Femur (tissue), 1 donor: ENCODE results near the gene KRTAP10-10.
"Not testable (repeated sequence)": the region's sequence is repeated elsewhere in the genome, so short reads cannot be mapped to it uniquely, and the experiment has no call there.

Source experiments
- DNase-seq: peaks from one replicate; pipeline ENCODE4 v3.0.0-alpha.2; 2017

Gene KRTAP10-10

DNA sequence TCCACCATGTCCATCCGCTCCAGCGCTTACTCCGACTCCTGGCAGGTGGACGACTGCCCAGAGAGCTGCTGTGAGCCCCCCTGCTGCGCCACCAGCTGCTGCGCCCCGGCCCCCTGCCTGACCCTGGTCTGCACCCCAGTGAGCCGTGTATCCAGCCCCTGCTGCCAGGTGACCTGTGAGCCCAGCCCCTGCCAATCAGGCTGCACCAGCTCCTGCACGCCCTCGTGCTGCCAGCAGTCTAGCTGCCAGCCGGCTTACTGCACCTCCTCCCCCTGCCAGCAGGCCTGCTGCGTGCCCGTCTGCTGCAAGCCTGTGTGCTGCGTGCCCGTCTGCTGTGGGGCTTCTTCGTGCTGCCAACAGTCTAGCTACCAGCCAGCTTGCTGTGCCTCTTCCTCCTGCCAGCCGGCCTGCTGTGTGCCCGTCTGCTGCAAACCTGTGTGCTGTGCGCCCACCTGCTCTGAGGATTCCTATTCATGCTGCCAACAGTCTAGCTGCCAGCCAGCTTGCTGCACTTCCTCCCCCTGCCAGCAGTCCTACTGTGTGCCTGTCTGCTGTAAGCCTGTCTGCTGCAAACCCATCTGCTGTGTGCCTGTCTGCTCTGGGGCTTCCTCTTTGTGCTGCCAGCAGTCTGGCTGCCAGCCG is 9.9 kb upstream of the KRTAP10-10 start:
- DNase-seq: not testable (repeated sequence)

DNA sequence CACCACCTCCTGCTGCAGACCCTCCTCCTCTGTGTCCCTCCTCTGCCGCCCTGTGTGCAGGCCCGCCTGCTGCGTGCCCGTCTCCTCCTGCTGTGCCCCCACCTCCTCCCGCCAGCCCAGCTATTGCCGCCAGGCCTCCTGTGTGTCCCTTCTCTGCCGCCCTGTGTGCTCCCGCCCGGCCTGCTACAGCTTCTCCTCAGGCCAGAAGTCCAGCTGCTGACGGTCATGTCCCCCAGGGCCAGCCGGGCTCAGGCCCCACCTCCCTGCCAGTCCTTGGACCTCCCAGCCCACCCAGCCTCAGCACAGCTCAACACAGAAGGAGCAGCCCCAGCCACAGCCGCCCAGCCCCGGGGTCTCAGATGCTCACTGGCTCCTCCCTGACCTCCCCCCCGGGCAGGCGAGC is 9.3 kb upstream of the KRTAP10-10 start:
- DNase-seq: not testable (repeated sequence)

DNA sequence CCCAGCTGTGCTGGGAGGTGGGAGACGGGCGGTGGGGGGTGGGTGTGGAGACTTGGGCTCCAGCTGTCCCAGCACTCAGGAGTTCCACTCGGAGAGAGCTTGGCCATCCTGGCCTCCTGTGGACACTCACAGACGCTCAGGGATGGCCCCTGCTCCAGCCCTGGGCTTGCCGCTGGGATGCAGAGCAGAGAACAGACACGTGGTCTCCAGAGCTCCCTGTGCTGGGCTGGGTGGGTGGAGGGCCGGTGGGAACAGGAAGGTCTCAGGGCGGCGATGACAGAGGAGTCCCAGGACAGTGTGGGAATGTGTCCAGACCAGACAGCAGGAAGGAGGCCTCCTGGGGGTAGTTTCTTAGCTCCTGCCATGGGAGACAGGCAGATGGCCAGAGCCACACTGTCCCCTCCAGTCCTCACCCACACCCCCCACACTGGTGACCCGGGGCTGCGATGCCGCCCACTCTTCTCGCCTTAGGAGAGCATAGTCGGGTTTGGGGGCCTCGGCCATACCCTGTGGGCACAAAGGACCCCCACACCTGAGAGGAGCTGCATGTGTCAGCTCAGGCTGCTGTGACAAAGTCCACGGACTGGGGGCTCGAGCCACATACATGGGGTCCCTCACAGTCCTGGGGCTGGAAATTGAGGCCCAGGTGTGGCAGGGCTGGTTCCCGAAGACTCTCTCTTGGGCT is 8.3 kb upstream of the KRTAP10-10 start:
- no peak for DNase-seq

DNA sequence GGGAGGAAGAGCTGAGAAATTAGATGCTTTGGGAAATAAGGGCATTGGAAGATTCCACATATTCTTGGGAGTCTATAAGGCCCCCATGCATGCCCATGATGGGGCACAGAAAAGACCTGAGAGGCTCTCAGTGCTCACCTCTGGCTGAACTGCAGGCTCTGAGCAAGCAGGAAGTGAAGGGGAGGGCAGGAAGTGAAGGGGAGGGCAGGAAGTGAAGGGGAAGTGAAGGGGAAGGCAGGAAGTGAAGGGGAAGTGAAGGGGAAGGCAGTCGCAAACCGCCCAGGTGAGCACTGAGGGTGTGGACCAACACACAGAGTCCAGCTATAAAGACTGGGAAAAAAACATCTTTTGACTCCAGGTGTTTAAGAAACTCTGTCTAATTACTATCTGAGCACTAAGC is 6.7 kb upstream of the KRTAP10-10 start:
- DNase-seq: no peak

DNA sequence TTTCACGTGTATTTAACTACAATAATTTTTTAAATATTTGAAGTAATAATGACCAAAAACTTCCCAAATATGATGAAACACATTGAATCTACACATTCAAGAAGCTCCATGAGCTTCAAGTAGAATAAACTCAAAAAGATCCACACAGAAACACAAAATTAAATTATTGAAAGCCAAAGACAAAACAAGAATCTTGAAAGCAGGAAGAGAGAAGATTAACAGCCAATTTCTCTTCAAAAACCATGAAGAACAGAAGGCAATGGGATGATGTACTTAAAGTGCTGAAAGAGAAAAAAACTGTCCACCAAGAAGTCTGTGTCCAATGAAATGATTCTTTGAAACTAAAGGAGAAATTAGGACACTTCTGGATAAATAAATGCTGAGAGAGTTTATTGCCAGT is 5.1 kb upstream of the KRTAP10-10 start:
- DNase-seq: no peak

DNA sequence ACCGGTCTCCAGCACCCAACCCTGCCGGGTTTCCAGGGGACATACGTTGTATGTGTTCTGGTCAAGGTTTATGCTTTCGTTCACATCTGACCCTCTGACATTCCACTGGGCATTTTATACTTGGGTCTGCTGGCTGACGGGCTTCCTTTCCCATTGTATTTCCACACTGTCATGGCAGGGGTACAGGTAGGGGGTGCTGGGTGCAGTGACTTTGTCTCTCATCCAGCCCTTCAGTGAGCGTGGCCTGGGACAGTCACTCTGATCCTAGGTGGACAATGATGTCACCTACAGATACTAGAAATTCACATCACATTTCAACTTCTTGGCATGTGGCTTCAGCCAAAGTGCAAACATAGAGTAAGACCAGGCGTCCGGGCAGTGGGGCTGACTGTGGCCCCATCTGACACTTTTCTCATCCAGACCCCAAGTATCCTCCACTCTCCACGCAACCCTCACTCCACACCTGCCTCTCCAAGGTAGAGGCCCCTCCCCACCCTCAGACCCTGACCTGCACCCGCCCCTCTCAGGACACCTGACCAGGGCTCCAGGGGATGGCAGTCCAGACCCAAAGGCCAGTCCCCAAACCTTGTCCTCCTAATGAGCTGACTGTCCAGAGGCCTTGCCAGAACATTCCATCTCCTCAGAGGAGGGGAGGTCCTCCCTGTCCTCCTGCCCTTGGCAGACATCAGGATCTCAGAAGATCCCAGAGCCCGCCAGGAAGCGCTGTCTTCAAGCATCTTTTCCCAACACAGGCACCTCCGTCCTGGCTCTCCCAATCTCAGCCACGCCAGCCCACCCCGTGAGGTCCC is 743 bp upstream of the KRTAP10-10 start:
- no peak for DNase-seq

DNA sequence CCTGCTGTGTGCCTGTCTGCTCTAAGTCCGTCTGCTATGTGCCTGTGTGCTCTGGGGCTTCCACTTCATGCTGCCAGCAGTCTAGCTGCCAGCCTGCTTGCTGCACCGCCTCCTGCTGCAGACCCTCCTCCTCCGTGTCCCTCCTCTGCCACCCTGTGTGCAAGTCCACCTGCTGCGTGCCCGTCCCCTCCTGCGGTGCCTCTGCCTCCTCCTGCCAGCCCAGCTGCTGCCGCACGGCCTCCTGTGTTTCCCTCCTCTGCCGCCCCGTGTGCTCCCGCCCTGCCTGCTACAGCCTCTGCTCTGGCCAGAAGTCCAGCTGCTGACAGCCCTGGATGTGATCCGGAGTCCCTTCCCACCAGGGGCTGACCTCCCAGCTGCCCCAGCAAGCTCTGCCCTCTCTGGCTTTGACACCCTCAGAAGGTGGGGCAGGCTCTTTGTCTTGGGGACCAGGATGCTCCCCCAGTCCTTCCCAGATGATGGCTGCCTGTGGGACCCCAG is 744 bp downstream of the KRTAP10-10 start:
- not testable (repeated sequence) for DNase-seq

DNA sequence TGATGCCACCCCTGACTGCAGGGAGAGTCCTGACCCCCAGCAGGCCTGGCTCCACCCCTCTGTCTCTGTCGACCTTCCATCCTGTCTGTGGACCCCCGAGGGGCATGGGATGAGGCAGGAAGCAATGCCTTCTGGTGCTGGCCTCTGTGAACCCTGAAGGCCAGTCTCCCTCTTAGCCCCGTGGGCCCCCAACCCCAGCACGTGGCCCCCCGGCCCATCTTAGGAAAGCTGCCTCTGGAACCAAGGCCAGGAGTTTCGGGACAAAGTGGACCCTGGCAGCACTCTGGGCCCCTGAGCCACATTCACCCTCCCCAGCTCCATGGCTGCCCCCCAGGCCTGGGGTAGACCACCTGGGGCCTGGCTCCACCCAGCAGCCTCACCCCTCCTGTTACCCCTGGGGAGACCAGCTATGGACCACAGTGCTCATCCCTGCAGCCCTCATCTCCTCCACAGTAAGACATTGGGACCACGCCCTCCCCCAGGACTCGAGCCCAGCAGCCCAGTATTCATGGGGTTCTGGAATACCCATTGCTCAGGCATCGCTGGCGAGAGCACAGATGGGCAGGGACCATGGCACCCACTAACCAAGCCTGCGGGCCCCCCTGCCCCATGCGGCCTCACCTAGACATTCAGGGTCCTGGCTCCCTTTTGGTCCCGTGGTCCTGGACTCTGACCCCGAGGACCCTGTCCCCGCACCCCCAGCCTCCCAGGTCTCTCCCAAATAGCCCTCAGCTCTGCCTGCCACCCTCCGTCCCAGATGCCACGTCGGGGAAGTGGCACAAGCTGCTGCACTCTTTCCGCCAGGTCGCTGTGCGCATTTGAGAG is 1.6 kb downstream of the KRTAP10-10 start:
- not testable (repeated sequence) for DNase-seq

DNA sequence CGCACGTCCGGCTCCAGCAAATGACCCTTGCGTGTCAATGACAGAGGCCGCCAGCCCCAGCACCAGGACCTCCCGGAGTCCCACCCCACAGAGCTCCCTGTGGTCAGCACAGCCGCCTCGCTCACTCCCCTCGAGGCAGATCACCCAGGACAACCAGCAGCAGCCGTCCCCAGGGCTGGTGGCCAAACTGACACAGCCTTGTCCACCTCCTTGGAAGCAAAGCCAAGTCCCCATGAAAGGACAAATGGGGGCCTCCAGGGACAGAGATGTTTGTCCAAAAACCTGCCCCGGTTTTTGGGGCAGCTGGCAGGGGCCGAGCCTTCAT is 2.1 kb downstream of the KRTAP10-10 start:
- no peak for DNase-seq

DNA sequence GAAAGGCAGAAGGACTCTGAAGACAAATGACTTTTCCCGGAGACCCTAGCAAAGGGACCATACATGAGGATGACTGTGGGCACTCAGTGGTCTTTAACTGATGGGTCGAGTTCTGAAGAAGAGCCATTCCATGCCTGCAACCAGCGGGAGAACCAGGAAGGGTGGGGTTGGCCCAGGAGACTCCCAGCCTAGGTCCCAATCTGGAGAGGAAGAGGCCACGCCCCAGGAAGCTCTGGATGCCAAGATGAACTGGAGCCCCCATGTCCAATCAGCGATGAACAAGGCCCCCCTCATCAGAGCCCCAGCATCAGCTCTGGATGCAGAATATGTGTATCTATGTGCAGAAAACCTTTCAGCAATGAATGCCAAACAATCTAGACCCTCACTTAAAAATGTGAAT is 3.6 kb downstream of the KRTAP10-10 start:
- DNase-seq: no peak

DNA sequence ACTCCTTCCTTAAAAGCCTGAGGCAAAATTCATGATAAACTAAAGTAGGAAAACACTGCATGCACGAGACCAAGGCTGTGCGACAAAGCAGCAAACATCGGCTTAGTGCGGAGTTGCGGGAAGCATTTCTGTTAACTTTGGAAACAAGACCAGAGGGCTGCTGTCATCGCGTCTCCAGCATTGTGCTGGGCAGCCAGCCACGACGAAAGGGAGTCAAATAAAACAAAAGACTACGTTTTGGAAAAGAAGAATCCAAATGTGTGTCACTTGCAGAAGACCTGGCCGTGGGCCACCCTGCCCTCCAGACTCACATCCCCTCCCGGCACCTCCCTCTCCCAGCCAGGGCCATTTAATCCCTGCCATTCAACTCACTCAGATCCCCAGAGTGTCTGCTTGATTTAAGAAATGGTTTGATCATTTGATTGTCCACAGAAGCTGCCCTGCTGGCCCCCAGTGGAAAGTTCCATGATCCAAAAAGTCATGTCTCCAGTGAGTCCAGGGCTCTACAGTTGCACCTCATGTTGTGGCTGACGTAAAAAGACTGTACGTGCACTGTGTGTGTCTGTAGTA is 6.7 kb downstream of the KRTAP10-10 start:
- no peak for DNase-seq

DNA sequence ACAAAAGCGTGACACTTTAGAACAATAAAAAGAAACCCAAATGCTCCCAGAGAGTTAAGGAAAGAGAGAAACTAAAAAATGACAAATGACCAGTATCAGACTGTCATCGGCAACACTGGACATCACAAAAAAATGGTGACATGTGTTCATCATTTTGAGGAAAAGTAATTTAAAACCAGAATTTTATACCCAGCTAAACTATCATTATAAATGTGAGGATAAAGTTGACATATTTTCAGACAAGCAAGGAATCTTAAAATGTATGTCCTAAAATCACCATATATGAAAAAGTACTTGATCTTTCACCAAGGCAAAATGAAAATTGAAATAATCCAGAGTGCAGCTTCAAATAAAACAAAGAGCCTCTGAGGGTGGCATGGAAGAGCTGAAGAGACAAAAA is 7.7 kb downstream of the KRTAP10-10 start:
- no peak for DNase-seq

DNA sequence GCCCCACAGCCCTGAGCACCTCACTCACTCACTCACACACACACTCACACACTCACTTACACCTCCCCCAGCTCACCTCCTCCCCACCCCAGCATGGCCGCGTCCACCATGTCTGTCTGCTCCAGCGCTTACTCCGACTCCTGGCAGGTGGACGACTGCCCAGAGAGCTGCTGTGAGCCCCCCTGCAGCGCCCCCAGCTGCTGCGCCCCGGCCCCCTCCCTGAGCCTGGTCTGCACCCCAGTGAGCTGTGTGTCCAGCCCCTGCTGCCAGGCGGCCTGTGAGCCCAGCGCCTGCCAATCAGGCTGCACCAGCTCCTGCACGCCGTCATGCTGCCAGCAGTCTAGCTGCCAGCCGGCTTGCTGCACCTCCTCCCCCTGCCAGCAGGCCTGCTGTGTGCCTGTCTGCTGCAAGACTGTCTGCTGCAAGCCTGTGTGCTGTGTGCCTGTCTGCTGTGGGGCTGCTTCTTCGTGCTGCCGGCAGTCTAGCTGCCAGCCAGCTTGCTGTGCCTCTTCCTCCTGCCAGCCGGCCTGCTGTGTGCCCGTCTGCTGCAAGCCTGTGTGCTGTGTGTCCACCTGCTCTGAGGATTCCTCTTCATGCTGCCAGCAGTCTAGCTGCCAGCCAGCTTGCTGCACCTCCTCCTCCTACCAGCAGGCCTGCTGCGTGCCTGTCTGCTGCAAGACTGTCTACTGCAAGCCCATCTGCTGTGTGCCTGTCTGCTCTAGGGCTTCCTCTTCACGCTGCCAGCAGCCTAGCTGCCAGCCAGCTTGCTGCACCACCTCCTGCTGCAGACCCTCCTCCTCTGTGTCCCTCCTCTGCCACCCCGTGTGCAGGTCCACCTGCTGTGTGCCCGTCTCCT is 9.4 kb downstream of the KRTAP10-10 start, which contains the start of gene KRTAP10-11:
Gene KRTAP10-11, plus strand, starts transcription at position 49 of the 856 bp plus-strand sequence. Its CDS starts 45 bp downstream, at position 94.
- DNase-seq: not testable (repeated sequence)

DNA sequence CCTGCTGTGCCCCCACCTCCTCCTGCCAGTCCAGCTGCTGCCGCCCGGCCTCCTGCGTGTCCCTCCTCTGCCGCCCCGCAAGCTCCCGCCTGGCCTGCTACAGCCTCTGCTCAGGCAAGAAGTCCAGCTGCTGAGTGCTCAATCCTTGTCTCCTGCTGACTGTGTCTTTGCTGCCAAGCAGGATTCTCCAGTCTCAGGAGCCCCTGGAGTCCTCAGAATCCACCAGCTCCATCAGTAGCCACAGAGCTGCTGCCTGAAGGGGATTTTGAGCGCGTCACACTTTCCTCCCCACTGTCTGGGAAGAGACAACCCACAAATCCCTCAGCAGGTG is 10.0 kb downstream of the KRTAP10-10 start:
- no peak for DNase-seq

DNA sequence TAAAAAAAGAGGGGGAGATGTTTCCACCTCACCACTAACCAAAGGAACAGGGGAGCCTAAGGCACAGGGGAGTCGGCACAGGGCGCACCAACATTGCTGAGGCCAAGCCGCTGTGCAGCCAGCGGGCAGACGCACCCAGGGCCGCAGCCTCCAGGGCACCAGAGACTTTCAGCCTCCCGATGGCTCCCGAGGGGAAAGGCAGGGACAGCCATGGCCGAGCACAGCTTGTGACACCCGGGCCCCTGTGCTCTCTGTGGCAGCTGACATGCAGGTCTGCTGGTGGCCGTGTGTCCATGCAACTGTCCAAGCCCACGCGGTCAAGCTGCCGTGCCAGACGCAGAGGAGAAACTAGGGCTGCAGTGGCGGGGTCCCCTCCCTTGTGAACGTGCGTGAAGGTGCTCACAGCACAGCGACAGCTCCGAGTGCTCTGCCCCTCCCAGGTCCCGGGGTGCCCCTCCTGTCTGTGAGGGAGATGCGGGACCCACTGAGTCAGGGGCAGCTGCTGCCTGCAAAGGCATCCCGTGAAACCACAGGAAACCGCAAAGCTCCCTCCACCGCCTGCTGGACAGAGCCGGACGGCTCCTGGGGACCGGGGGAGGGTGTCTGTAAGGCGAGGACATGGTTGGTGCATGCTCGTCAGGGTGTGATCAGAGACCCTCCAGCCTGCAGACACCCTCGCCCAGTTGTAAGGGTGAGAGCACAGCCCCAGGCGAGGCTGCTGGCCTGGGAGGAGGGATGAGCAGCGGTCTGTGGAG is 11.6 kb downstream of the KRTAP10-10 start:
- no peak for DNase-seq

DNA sequence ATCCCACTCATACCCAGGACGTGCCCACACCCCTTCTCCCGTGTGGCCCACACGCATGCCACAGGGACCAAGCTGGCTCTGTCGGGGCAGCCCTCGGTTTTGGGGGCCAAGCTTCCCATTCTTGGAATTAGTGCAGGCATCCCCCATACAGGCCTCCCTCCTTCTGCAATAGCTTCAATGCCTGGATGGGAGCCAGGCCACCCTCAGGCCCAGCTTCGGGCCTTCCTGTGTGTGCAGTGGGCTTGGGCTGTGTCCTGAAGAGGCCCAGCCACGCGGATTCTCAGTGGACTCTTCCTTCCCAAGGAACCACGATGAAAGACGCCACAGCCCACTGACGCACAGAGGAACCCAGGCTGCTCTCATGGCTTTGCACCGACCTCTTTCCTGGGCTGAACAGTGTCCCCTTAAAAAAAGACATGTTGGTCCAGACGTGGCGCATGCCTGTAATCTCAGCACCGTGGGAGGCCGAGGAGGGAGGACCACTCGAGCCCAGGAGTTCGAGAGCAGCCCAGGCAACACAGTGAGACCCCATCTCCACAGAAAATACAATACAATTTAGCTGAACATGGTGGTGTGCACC is 12.5 kb downstream of the KRTAP10-10 start:
- no peak for DNase-seq

DNA sequence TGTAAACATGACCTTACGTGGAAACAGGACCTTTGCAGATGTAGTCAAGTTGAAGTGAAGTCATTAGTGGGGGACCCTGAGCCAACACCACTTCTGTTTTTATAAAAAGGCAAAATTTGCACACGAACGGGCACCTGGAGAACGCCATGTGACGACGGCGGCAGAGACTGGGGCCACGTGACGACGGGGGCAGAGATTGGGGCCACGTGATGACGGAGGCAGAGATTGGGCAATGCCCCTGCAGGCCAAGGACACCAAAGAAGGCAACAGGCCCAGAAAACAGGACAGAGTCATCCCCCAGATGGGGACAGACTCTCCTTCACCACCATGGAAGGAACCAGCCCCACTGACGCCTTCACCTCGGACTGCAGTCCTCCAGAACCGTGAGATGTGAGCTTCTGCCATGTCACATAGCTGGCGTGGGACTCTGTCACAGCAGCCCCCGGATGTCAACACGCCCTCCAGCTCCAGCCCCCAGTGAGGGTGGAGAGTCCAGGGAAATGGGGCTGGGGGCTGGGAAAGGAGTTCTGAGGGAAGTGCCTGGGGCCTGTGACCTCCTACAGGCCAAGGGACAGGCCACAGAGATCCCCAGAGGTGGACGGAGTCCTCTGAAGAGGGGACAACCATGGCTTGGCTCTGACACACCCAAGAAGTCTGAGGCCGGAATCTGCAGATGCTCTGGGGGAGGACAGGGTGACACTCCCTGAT is 13.3 kb downstream of the KRTAP10-10 start:
- DNase-seq: no peak

DNA sequence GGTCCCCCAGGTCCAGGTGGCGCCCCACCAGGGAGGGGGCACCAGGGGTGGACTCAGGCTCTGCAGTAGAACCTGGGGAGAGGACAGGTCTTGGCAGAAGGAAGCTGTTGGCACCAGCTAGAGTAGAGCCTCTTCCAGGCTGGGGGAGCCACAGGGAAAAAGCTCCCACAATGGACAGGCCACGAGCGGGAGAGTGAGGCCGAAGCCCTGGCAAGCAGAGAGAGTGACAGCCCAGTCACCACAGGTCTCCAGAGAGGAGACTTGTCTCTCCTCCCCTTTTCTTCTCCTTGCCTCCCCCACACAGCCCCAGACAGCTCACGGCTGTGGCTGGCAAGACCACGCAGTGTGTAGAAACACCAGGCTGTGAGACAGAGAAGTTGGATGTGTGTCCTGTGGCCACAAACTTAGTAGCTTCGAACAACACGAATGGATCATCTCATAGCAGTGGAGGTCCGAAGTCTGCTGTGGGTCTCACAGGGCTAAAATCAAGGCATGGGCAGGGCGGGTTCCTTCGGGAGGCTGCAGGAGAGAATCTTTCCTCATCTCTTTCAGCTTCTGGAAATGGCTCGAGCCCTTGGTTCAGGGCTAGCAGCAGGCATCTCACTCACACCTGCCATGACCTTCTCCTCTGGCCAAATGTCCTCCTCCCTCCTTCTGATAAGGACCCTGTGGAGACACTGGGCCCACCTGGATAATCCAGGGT is 14.0 kb downstream of the KRTAP10-10 start:
- no peak for DNase-seq

DNA sequence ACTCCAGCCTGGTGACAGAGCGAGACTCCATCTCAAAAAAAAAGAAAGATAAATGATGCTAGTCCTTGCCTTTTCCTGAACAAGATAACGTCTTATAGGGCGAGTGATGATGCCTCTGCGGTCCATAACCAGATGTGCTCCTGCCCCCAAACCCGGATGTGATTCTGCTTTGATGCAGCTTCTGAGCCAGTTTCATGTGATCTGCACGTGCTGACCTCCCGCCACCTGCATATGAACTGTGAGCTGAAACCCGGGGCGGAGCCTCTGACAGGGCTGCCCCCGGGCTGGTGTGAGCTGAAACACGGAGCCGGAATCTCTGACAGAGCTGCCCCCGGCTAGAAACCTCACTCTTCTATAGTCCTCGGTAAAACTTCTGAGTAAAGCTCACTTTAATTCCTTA is 16.0 kb downstream of the KRTAP10-10 start:
- DNase-seq: no peak
